ENCODE results near the gene PPARGC1A.

Gene PPARGC1A

GRCh38 chr4:23856630-23857029 lies 33.2 kb downstream of the PPARGC1A start:
- no peak overlapping the region for H3K27ac ChIP-seq
- TF ChIP-seq ZFX (IDR thresholded peaks at IDR 0.05) (no peak), CTCF (conservative IDR thresholded peaks at IDR 0.05) (no peak)

- no peak overlapping the region for H3K27ac ChIP-seq
- TF ChIP-seq ZFX (IDR thresholded peaks at IDR 0.05): no peak
Measured at GRCh38 chr4:23855912-23856605, 33.8 kb downstream of the PPARGC1A start.

- no peak for TF ChIP-seq ZFX (IDR thresholded peaks at IDR 0.05)
- TF ChIP-seq CTCF (conservative IDR thresholded peaks at IDR 0.05): no peak
- no peak overlapping the region for H3K27ac ChIP-seq
Measured at GRCh38 chr4:23853986-23854660, 35.7 kb downstream of the PPARGC1A start.

- no peak for TF ChIP-seq ZFX (IDR thresholded peaks at IDR 0.05)
- no peak for TF ChIP-seq CTCF (conservative IDR thresholded peaks at IDR 0.05)
- no peak overlapping the region for H3K27ac ChIP-seq
Measured at GRCh38 chr4:23851464-23851863, 38.4 kb downstream of the PPARGC1A start.

GRCh38 chr4:23847158-23847557 lies 42.7 kb downstream of the PPARGC1A start:
- TF ChIP-seq CTCF (conservative IDR thresholded peaks at IDR 0.05) (no peak), ZFX (IDR thresholded peaks at IDR 0.05) (no peak)
- no peak overlapping the region for H3K27ac ChIP-seq

- no peak overlapping the region for H3K27ac ChIP-seq
- TF ChIP-seq ZFX (IDR thresholded peaks at IDR 0.05) (no peak), CTCF (conservative IDR thresholded peaks at IDR 0.05) (no peak)
Measured at GRCh38 chr4:23844961-23845360, 44.9 kb downstream of the PPARGC1A start.

- TF ChIP-seq ZFX (IDR thresholded peaks at IDR 0.05) (no peak), CTCF (conservative IDR thresholded peaks at IDR 0.05) (no peak)
- H3K27ac ChIP-seq: no peak overlapping the region
Measured at GRCh38 chr4:23839279-23839678, 50.6 kb downstream of the PPARGC1A start.

- TF ChIP-seq ZFX (IDR thresholded peaks at IDR 0.05): no peak
- TF ChIP-seq CTCF (conservative IDR thresholded peaks at IDR 0.05): no peak
- no peak overlapping the region for H3K27ac ChIP-seq
Measured at GRCh38 chr4:23838607-23839006, 51.2 kb downstream of the PPARGC1A start.
